Upper lobe of left lung (tissue), 6 donors: ENCODE data around the gene TCP11. TPM values are rescaled to one million over a fixed set of nuclear protein-coding genes. Genes with fewer than 3 reads are reported as not detected.
A peak's percentile ranks its signal among the peaks of the same experiment; 100 is the strongest.

Source experiments
- ATAC-seq, 2 donors: fragments of 200-7000 bp; cut with Tn5 transposase; one replicate each; pipeline ENCODE4 v1.9.1; 2022; ENCODE audit warnings: mild to moderate bottlenecking in 2 of 2, moderate library complexity in 2 of 2; ENCODE audit not compliant: low FRiP score in 2 of 2
- DNase-seq, 2 donors: peaks; one replicate each; pipeline ENCODE4 v3.0.0-alpha.2; 2019 to 2020
- H3K27ac ChIP-seq, 4 donors: fragments of 200-600 bp; sonication (generic); one replicate each; pipeline ENCODE4 v1.5.1; 2016 to 2019
- H3K27me3 ChIP-seq, 4 donors: fragments of 200-600 bp; sonication (generic); one replicate each; pipeline ENCODE4 v1.5.1; 2017 to 2019
- H3K36me3 ChIP-seq, 4 donors: fragments of 200-600 bp; sonication (generic); one replicate each; pipeline ENCODE4 v1.5.1; 2016 to 2019
- H3K4me1 ChIP-seq, 4 donors: fragments of 200-600 bp; sonication (generic); one replicate each; pipeline ENCODE4 v1.5.1; 2018 to 2019
- H3K4me3 ChIP-seq, 4 donors: fragments of 200-600 bp; sonication (generic); one replicate each; pipeline ENCODE4 v1.5.1; 2017 to 2019; ENCODE audit warnings: mild to moderate bottlenecking in 2 of 4, moderate library complexity in 1 of 4
- H3K9me3 ChIP-seq, 4 donors: fragments of 200-600 bp; sonication (generic); one replicate each; pipeline ENCODE4 v1.5.1; 2018 to 2019
- CTCF ChIP-seq, 6 experiments: fragments of 450-650 bp in 4 of 6; fragments of 200-600 bp in 2 of 6; sonication (generic) in 2 of 6; IDR thresholded peaks; one replicate each; pipeline ENCODE4 v1.5.1; 2016 to 2019; ENCODE audit warnings: antibody characterized with exemption in 6 of 6
- EP300 ChIP-seq, 4 donors: sonication (generic); formaldehyde crosslinking; IDR thresholded peaks; one replicate each; pipeline ENCODE4 v1.5.1; 2017; ENCODE audit warnings: antibody characterized with exemption in 4 of 4, control low read depth in 2 of 4
- POLR2A ChIP-seq, 4 donors: fragments of 450-650 bp; IDR thresholded peaks; one replicate each; pipeline ENCODE4 v1.5.1; 2016 to 2017; ENCODE audit warnings: antibody characterized with exemption in 4 of 4, mild to moderate bottlenecking in 2 of 4
- POLR2AphosphoS5 ChIP-seq, 2 donors: sonication (generic); formaldehyde crosslinking; IDR thresholded peaks; one replicate each; pipeline ENCODE4 v1.5.1; 2017; ENCODE audit warnings: antibody characterized with exemption in 2 of 2
- WGBS, 2 donors: methylation state at CpG; one replicate each; pipeline ENCODE4 v1.1.5; 2017 to 2018; 5-methylcytosine and 5-hydroxymethylcytosine counted together
- total RNA-seq, 6 donors: library from RNA; depleted of rRNA in 4 of 6; stranded (reverse); fragments of >200 nt in 4 of 6; gene quantifications; one replicate each; pipeline versions ENCODE4 v1.1.0 to v1.2.1, GENCODE V29; 2016 to 2021
- donor health status: DM: no; HTN: no; CAD: no; lungs with moderate emphysema.
- donor health status: DM: no; HTN: yes; CAD: no; lungs with severe emphysema.

The TCP11 gene
- total RNA-seq, 6 donors from 2014 or later, result 0.30 to 0.89 (median 0.46) TPM; not detected in 3

- Histone ChIP-seq H3K4me1 (peaks cover 0 to 16% (median 9%) of the 10 kb centered on the region in 4 donors), H3K27ac (peak overlapping the region in 3 of 4 donors; percentile 15 to 53 (median 41)), H3K27me3 (no peaks in the 10 kb centered on the region), H3K9me3 (no peaks in the 10 kb centered on the region), H3K36me3 (no peaks in the 10 kb centered on the region), H3K4me3 (no peak overlapping the region)
- TF ChIP-seq EP300 (IDR thresholded peaks at IDR 0.05), result peak in 1 of 4 donors; percentile 55
- no peak for TF ChIP-seq POLR2A (IDR thresholded peaks at IDR 0.05)
- TF ChIP-seq CTCF (IDR thresholded peaks at IDR 0.05), result no peak
- TF ChIP-seq POLR2AphosphoS5 (IDR thresholded peaks at IDR 0.05), result no peak
- DNase-seq (no peak), ATAC-seq (no peak)
- WGBS, 2 donors, result 75 to 87% methylated on average over 2 of the region's 2 CpGs
Observed at GRCh38 chr6:35178012-35178411, 36.9 kb upstream of the TCP11 start.

DNA sequence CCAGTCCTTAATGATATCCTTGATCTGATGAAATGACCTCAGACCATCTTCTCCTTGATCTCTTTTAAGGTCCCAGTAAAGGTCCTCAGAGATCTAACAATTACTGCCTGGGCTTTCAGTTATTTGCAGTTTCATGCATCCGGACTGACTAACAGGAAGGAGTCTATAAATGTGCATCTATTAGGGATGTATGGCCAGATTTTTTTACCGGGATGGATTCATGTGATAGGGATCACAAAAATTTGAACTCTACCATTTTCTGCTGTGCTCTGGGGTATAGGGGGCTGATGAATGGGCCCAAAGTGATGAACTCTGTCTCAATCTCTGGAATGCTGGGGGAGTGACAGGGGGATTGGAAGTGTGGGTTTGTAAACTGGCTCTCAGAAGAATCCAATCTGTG lies 36.5 kb upstream of the TCP11 start:
- Histone ChIP-seq H3K4me3 (no peak overlapping the region), H3K27ac (peak overlapping the region in 1 of 4 donors; percentile 53), H3K27me3 (no peaks in the 10 kb centered on the region), H3K36me3 (no peaks in the 10 kb centered on the region), H3K4me1 (peaks cover 0 to 16% (median 9%) of the 10 kb centered on the region in 4 donors), H3K9me3 (no peaks in the 10 kb centered on the region)
- DNase-seq (no peak), ATAC-seq (no peak)
- no peak for TF ChIP-seq CTCF (IDR thresholded peaks at IDR 0.05)
- no peak for TF ChIP-seq POLR2AphosphoS5 (IDR thresholded peaks at IDR 0.05)
- no peak for TF ChIP-seq EP300 (IDR thresholded peaks at IDR 0.05)
- TF ChIP-seq POLR2A (IDR thresholded peaks at IDR 0.05), result no peak
- WGBS, 2 donors, result 62 to 82% methylated on average over 2 of the region's 2 CpGs

- no peaks in the 10 kb centered on the region for H3K9me3 ChIP-seq
- no peak overlapping the region for H3K4me3 ChIP-seq
- no peak for ATAC-seq
- H3K27me3 ChIP-seq, result no peaks in the 10 kb centered on the region
- no peak for DNase-seq
- no peak for TF ChIP-seq CTCF (IDR thresholded peaks at IDR 0.05)
- no peak for TF ChIP-seq EP300 (IDR thresholded peaks at IDR 0.05)
- no peak for TF ChIP-seq POLR2AphosphoS5 (IDR thresholded peaks at IDR 0.05)
- no peak for TF ChIP-seq POLR2A (IDR thresholded peaks at IDR 0.05)
- no peaks in the 10 kb centered on the region for H3K36me3 ChIP-seq
- WGBS, 2 donors, result 60 to 69% methylated on average over 3 of the region's 3 CpGs
- peaks cover 0 to 14% (median 6%) of the 10 kb centered on the region in 4 donors for H3K4me1 ChIP-seq
- peak overlapping the region in 1 of 4 donors; percentile 53 for H3K27ac ChIP-seq
Observed at GRCh38 chr6:35177157-35177556, 36.0 kb upstream of the TCP11 start.

- Histone ChIP-seq H3K4me3 (no peak overlapping the region), H3K4me1 (peaks cover 0 to 7% (median 0%) of the 10 kb centered on the region in 4 donors), H3K27me3 (no peaks in the 10 kb centered on the region), H3K9me3 (no peaks in the 10 kb centered on the region), H3K36me3 (no peaks in the 10 kb centered on the region), H3K27ac (no peak overlapping the region)
- 62 to 66% methylated on average over 3 of the region's 3 CpGs for WGBS, 2 donors
- TF ChIP-seq EP300 (IDR thresholded peaks at IDR 0.05) (no peak), CTCF (IDR thresholded peaks at IDR 0.05) (no peak), POLR2AphosphoS5 (IDR thresholded peaks at IDR 0.05) (no peak), POLR2A (IDR thresholded peaks at IDR 0.05) (no peak)
- DNase-seq, result no peak
- ATAC-seq, result no peak
Observed at GRCh38 chr6:35176301-35177024, 35.3 kb upstream of the TCP11 start.

DNA sequence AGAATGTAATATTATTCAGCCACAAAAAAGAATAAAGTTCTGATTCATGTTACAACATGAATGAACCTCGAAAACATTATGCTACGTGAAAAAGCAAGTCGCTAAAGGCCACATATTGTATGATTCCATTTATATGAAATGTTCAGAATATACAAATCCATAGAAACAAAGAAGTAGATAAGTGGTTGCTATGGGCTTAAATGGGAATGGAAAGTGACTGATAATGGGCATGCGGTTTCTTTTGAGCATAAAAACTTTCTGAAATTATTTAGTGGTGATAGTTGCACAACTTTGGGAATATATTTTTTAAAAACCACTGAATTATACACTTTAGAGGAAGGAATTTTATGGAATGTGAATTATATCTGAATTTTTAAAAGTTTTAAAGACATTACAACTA lies 33.4 kb upstream of the TCP11 start:
- Histone ChIP-seq H3K27ac (no peak overlapping the region), H3K4me3 (no peak overlapping the region), H3K9me3 (no peaks in the 10 kb centered on the region), H3K36me3 (no peaks in the 10 kb centered on the region), H3K27me3 (no peaks in the 10 kb centered on the region), H3K4me1 (peaks cover 0 to 3% (median 0%) of the 10 kb centered on the region in 4 donors)
- DNase-seq (no peak), ATAC-seq (no peak)
- WGBS, 2 donors, result 91 to 99% methylated on average over 4 of the region's 4 CpGs
- TF ChIP-seq POLR2AphosphoS5 (IDR thresholded peaks at IDR 0.05) (no peak), POLR2A (IDR thresholded peaks at IDR 0.05) (no peak), CTCF (IDR thresholded peaks at IDR 0.05) (no peak), EP300 (IDR thresholded peaks at IDR 0.05) (no peak)
